A549 treated with CORT108297 at 1 μM for 4 hours (cell line): ENCODE data around the gene FMO2. TPM values are rescaled to one million over a fixed set of nuclear protein-coding genes. Genes with fewer than 3 reads are reported as not detected.

ENCODE experiments used
- total RNA-seq: library from RNA; stranded (reverse); fragments of 200-300 nt; extraction: Qiagen RNA extraction; gene quantifications from 5 replicates; pipeline ENCODE4 v1.2.3, GENCODE V29; 2022

Gene FMO2
- total RNA-seq, result not detected in 5 replicates

GRCh38 chr1:171185091-171185490 lies at the start of gene FMO2:
TSS of gene FMO2 (plus strand) at chr1:171185300. CDS start at chr1:171185714, 414 bp downstream.

GRCh38 chr1:171248302-171248701 lies 63.2 kb downstream of the FMO2 start, which contains the start of gene FMO1:
TSS of gene FMO1 (plus strand) at chr1:171248494. CDS start at chr1:171258088, 9,594 bp downstream.

Other genes starting within 250 kb of the FMO2 start
- gene MROH9, start 249.8 kb upstream of the FMO2 start, total RNA-seq, result not detected in 5 replicates
- not detected in 5 replicates for gene FMO3, start 94.4 kb upstream of the FMO2 start, total RNA-seq
- gene FMO1, start 63.2 kb downstream of the FMO2 start, total RNA-seq, result not detected in 5 replicates
- gene FMO4, start 128.9 kb downstream of the FMO2 start, total RNA-seq, result 0.44 to 0.68 TPM (median 0.50 TPM) in 5 replicates